H9 (cell line): ENCODE data around the gene RAB31. TPM values are rescaled to one million over a fixed set of nuclear protein-coding genes. Genes with fewer than 3 reads are reported as not detected.
A peak's percentile ranks its signal among the peaks of the same experiment; 100 is the strongest.

Experiments
- DNase-seq: peaks from one replicate; pipeline ENCODE4 v3.0.0-alpha.2; 2017
- H2AFZ ChIP-seq: one replicate; pipeline ENCODE4 v1.6.1; 2013; ENCODE audit warnings: mild to moderate bottlenecking, low read length, control low read depth, moderate library complexity
- H2AK5ac ChIP-seq: 2 replicates; pipeline ENCODE4 v1.6.1; 2013; ENCODE audit warnings: low read length, control low read depth, mixed read lengths; ENCODE audit not compliant: insufficient read length
- H2BK120ac ChIP-seq: one replicate; pipeline ENCODE4 v1.6.1; 2013; ENCODE audit warnings: low read depth, mild to moderate bottlenecking, low read length, control low read depth, inconsistent platforms; ENCODE audit not compliant: poor library complexity, severe bottlenecking
- H2BK12ac ChIP-seq: 2 replicates; pipeline ENCODE4 v1.6.1; 2013; ENCODE audit warnings: low read length, control low read depth, mixed read lengths, low read depth; ENCODE audit not compliant: insufficient read length
- H2BK15ac ChIP-seq: 2 replicates; pipeline ENCODE4 v1.6.1; 2013; ENCODE audit warnings: low read depth, low read length, control low read depth
- H2BK20ac ChIP-seq: one replicate; pipeline ENCODE4 v1.6.1; 2013; ENCODE audit warnings: low read depth, mild to moderate bottlenecking, low read length, control low read depth, inconsistent platforms; ENCODE audit not compliant: poor library complexity, severe bottlenecking
- H2BK5ac ChIP-seq: 2 replicates; pipeline ENCODE4 v1.6.1; 2013; ENCODE audit warnings: low read length, control low read depth, mixed read lengths; ENCODE audit not compliant: insufficient read length
- H3K14ac ChIP-seq: 2 replicates; pipeline ENCODE4 v1.6.1; 2013; ENCODE audit warnings: low read length, control low read depth; ENCODE audit not compliant: insufficient read depth
- H3K18ac ChIP-seq: 2 replicates; pipeline ENCODE4 v1.6.1; 2013; ENCODE audit warnings: low read depth, mild to moderate bottlenecking, mixed read lengths, low read length, control low read depth; ENCODE audit not compliant: insufficient read length
- H3K23ac ChIP-seq: 2 replicates; pipeline ENCODE4 v1.6.1; 2013; ENCODE audit warnings: low read length, control low read depth, mixed read lengths, low read depth; ENCODE audit not compliant: insufficient read length
- H3K23me2 ChIP-seq: 2 replicates; pipeline ENCODE4 v1.6.1; 2013; ENCODE audit warnings: low read depth, mild to moderate bottlenecking, mixed read lengths, low read length, control low read depth; ENCODE audit not compliant: insufficient read length, poor library complexity, severe bottlenecking
- H3K27ac ChIP-seq: 2 replicates; pipeline ENCODE4 v1.5.1; 2013; ENCODE audit warnings: low read length, control low read depth, mixed read lengths, low read depth; ENCODE audit not compliant: insufficient read length
- H3K27me3 ChIP-seq: 2 replicates; pipeline ENCODE4 v1.6.1; 2013; ENCODE audit warnings: low read length, control low read depth, inconsistent platforms; ENCODE audit not compliant: insufficient read depth
- H3K4ac ChIP-seq: 2 replicates; pipeline ENCODE4 v1.6.1; 2013; ENCODE audit warnings: low read depth, mild to moderate bottlenecking, control low read depth, inconsistent platforms, low read length, moderate library complexity
- H3K4me1 ChIP-seq: 2 replicates; pipeline ENCODE4 v1.6.1; 2013; ENCODE audit warnings: low read length, control low read depth, inconsistent platforms; ENCODE audit not compliant: insufficient read depth
- H3K4me2 ChIP-seq: 2 replicates; pipeline ENCODE4 v1.6.1; 2013; ENCODE audit warnings: low read length, control low read depth, mixed read lengths; ENCODE audit not compliant: insufficient read length, insufficient read depth
- H3K56ac ChIP-seq: 2 replicates; pipeline ENCODE4 v1.6.1; 2013; ENCODE audit warnings: low read depth, mild to moderate bottlenecking, mixed read lengths, low read length, control low read depth; ENCODE audit not compliant: insufficient read length
- H3K79me1 ChIP-seq: 2 replicates; pipeline ENCODE4 v1.6.1; 2013; ENCODE audit warnings: low read depth, mild to moderate bottlenecking, moderate library complexity, low read length, control low read depth, inconsistent platforms; ENCODE audit not compliant: insufficient read depth, poor library complexity, severe bottlenecking
- H3K79me2 ChIP-seq: 2 replicates; pipeline ENCODE4 v1.6.1; 2013; ENCODE audit warnings: low read length, control low read depth, inconsistent platforms; ENCODE audit not compliant: insufficient read depth
- H3K9ac ChIP-seq: 2 replicates; pipeline ENCODE4 v1.6.1; 2013; ENCODE audit warnings: low read length, control low read depth, mixed read lengths; ENCODE audit not compliant: insufficient read length; ENCODE audit errors: extremely low read depth
- H3K9me3 ChIP-seq: one replicate; pipeline ENCODE4 v1.6.1; 2013; ENCODE audit warnings: low read depth, low read length, inconsistent platforms; ENCODE audit not compliant: control insufficient read depth
- H3T11ph ChIP-seq: one replicate; pipeline ENCODE4 v1.6.1; 2013; ENCODE audit warnings: mild to moderate bottlenecking, low read length, control low read depth, inconsistent platforms
- H4K20me1 ChIP-seq: one replicate; pipeline ENCODE4 v1.6.1; 2013; ENCODE audit not compliant: control insufficient read depth, insufficient read length, insufficient read depth
- H4K5ac ChIP-seq: 2 replicates; pipeline ENCODE4 v1.6.1; 2013; ENCODE audit warnings: low read depth, mild to moderate bottlenecking, mixed read lengths, low read length, control low read depth; ENCODE audit not compliant: insufficient read length
- H4K8ac ChIP-seq: replicated peaks from 2 replicates; pipeline ENCODE4 v1.6.1; 2013; ENCODE audit warnings: low read length, control low read depth, mixed read lengths, low read depth; ENCODE audit not compliant: insufficient read length
- H4K91ac ChIP-seq: 2 replicates; pipeline ENCODE4 v1.6.1; 2013; ENCODE audit warnings: low read depth, mild to moderate bottlenecking, moderate library complexity, mixed read lengths, low read length, control low read depth; ENCODE audit not compliant: insufficient read length
- H3K27ac Mint-ChIP-seq, 3 experiments: 2 replicates in 2 of 3; 3 replicates in 1 of 3; pipeline ENCODE4 v1.8.0; 2020 to 2021; ENCODE audit warnings: mixed read lengths in 3 of 3, mild to moderate bottlenecking in 1 of 3, moderate library complexity in 1 of 3
- H3K27me3 Mint-ChIP-seq: 2 replicates; pipeline ENCODE4 v1.8.0; 2021; ENCODE audit warnings: low read depth, mild to moderate bottlenecking, moderate library complexity, mixed read lengths
- H3K36me3 Mint-ChIP-seq, 3 experiments: 2 replicates in 2 of 3; 3 replicates in 1 of 3; pipeline ENCODE4 v1.8.0; 2020 to 2021; ENCODE audit warnings: low read depth in 3 of 3, mixed read lengths in 3 of 3; ENCODE audit not compliant: insufficient read depth in 1 of 3
- H3K4me1 Mint-ChIP-seq, 2 experiments: 2 replicates each; pipeline ENCODE4 v1.8.0; 2020; ENCODE audit warnings: mixed read lengths in 2 of 2
- H3K4me3 Mint-ChIP-seq, 2 experiments: 2 replicates in 1 of 2; 3 replicates in 1 of 2; pipeline ENCODE4 v1.8.0; 2020 to 2021; ENCODE audit warnings: mild to moderate bottlenecking in 2 of 2, mixed read lengths in 2 of 2, moderate library complexity in 1 of 2
- H3K9me3 Mint-ChIP-seq, 2 experiments: 2 replicates in 1 of 2; 3 replicates in 1 of 2; pipeline ENCODE4 v1.8.0; 2020; ENCODE audit warnings: mild to moderate bottlenecking in 2 of 2, mixed read lengths in 2 of 2, moderate library complexity in 1 of 2
- CTCF ChIP-seq: fragments of 200-600 bp; sonication (generic); conservative IDR thresholded peaks from 3 replicates; pipeline ENCODE4 v1.8.0; 2021; ENCODE audit warnings: antibody characterized with exemption, mild to moderate bottlenecking
- WGBS: extraction: QIAGEN DNeasy Blood & Tissue Kit; methylation state at CpG from one replicate; pipeline ENCODE4 v1.1.7; 2013; ENCODE audit warnings: missing lambda C conversion rate, low lambda C conversion rate, mixed read lengths; ENCODE audit not compliant: insufficient read length; ENCODE audit errors: extremely low coverage; 5-methylcytosine and 5-hydroxymethylcytosine counted together
- total RNA-seq: library from RNA; stranded (reverse); gene quantifications from 2 replicates; pipeline ENCODE4 v1.2.1, GENCODE V29; 2021

RAB31 gene
- total RNA-seq, 1 experiment from 2014 or later, result 22.4 TPM

- H3K27me3 Mint-ChIP-seq, result no peaks in the 10 kb centered on the region; the same call in 1 of the 2 replicates
- no peak overlapping the region for H2BK120ac ChIP-seq
- no peak overlapping the region for H2BK12ac ChIP-seq
- no peaks in the 10 kb centered on the region for H3K9me3 ChIP-seq
- no peak overlapping the region for H3K23ac ChIP-seq
- no peaks in the 10 kb centered on the region for H3K79me1 ChIP-seq
- DNase-seq, result no peak
- H3K4me2 ChIP-seq, result no peak overlapping the region
- no peaks in the 10 kb centered on the region for H3K27me3 ChIP-seq
- no peak overlapping the region for H2BK5ac ChIP-seq
- 0 out of 5 replicates have a peak overlapping the region, but pooled peaks of 1 of the 2 experiments have one; percentile 66 for H3K4me3 Mint-ChIP-seq
- no peak overlapping the region for H2BK15ac ChIP-seq
- no peak for TF ChIP-seq CTCF
- no peak overlapping the region for H3K9ac ChIP-seq
- H4K5ac ChIP-seq, result no peak overlapping the region
- H3T11ph ChIP-seq, result no peak overlapping the region
- no peak overlapping the region for H2AFZ ChIP-seq
- peak overlapping the region; percentile 20; the same call in 1 of the 2 replicates for H3K14ac ChIP-seq
- H3K9me3 Mint-ChIP-seq, result peaks cover 11% of the 10 kb centered on the region in 2 experiments
- H3K79me2 ChIP-seq, result no peaks in the 10 kb centered on the region
- no peak overlapping the region for H2BK20ac ChIP-seq
- H3K4me1 ChIP-seq, result peaks cover 6% of the 10 kb centered on the region; the same call in 1 of the 2 replicates
- no peak overlapping the region for H3K18ac ChIP-seq
- H3K56ac ChIP-seq, result no peak overlapping the region
- H4K20me1 ChIP-seq, result no peaks in the 10 kb centered on the region
- peaks cover 8 to 15% (median 12%) of the 10 kb centered on the region in 3 experiments for H3K36me3 Mint-ChIP-seq
- H3K23me2 ChIP-seq, result no peaks in the 10 kb centered on the region
- H4K91ac ChIP-seq, result no peak overlapping the region
- no peak overlapping the region for H4K8ac ChIP-seq
- H3K4me1 Mint-ChIP-seq, result peaks cover 34 to 35% of the 10 kb centered on the region in 2 experiments
- no peak overlapping the region for H3K4ac ChIP-seq
- no peak overlapping the region for H2AK5ac ChIP-seq
- peak overlapping the region in 2 of 3 experiments; percentile 90 to 98; a peak in 6 of 7 replicates for H3K27ac Mint-ChIP-seq
- H3K27ac ChIP-seq, result no peak overlapping the region
- no CpG with 5 or more reads among the region's 6 CpGs for WGBS
These were observed 95.1 kb downstream of the RAB31 start for GRCh38 chr18:9803063-9803697.
